OCI-LY7 (cell line): ENCODE data around the gene PURA. TPM values are rescaled to one million over a fixed set of nuclear protein-coding genes. Genes with fewer than 3 reads are reported as not detected.

Source experiments
- BruUV-seq: library from RNA; stranded (reverse); fragments of 400-500 nt; replicated peaks from 2 replicates; lab custom pipeline; 2021; lab: Mats Ljungman, UMichigan
- CTCF ChIA-PET: fragments of 300-600 bp; sonication (Branson Sonifier 250); formaldehyde crosslinking; loops from one replicate; lab custom pipeline; 2022; ENCODE audit warnings: antibody characterized with exemption; ENCODE audit not compliant: unreplicated experiment; lab: Charles Lee
- POLR2A ChIA-PET: fragments of 300-600 bp; sonication (Branson Sonifier 250); formaldehyde crosslinking; loops from one replicate; lab custom pipeline; 2022; ENCODE audit warnings: antibody characterized with exemption; lab: Charles Lee
- DNase-seq: peaks from one replicate; pipeline ENCODE4 v3.0.0-alpha.2; 2015; ENCODE audit warnings: low spot score
- H2AFZ ChIP-seq: fragments of 200-600 bp; sonication (generic), shearing (Covaris generic); 2 replicates; pipeline ENCODE4 v1.6.1; 2014; ENCODE audit warnings: mild to moderate bottlenecking, antibody characterized with exemption, low read length, moderate library complexity
- H3K27ac ChIP-seq: fragments of 200-600 bp; sonication (generic); 2 replicates; pipeline ENCODE4 v1.5.1; 2014; ENCODE audit warnings: mixed run types, low read depth, mild to moderate bottlenecking, moderate library complexity, low read length, inconsistent platforms; ENCODE audit not compliant: poor library complexity, severe bottlenecking
- H3K36me3 ChIP-seq: fragments of 200-600 bp; sonication (generic); 2 replicates; pipeline ENCODE4 v1.6.1; 2014; ENCODE audit warnings: mild to moderate bottlenecking, antibody characterized with exemption, low read length, moderate library complexity, mixed read lengths; ENCODE audit not compliant: insufficient read depth
- H3K4me1 ChIP-seq: fragments of 200-600 bp; sonication (generic); 2 replicates; pipeline ENCODE4 v1.5.1; 2014; ENCODE audit warnings: mild to moderate bottlenecking, low read length; ENCODE audit not compliant: insufficient read depth, poor library complexity, severe bottlenecking
- H3K4me2 ChIP-seq: fragments of 200-600 bp; sonication (generic); 2 replicates; pipeline ENCODE4 v1.6.1; 2014; ENCODE audit warnings: mild to moderate bottlenecking, low read length
- H3K4me3 ChIP-seq: fragments of 200-600 bp; sonication (generic); 2 replicates; pipeline ENCODE4 v1.5.1; 2014; ENCODE audit warnings: mild to moderate bottlenecking, low read depth, low read length; ENCODE audit not compliant: poor library complexity, severe bottlenecking
- H3K79me2 ChIP-seq: fragments of 200-600 bp; sonication (generic); 2 replicates; pipeline ENCODE4 v1.6.1; 2016; ENCODE audit warnings: low read depth, mild to moderate bottlenecking, low read length, moderate library complexity, mixed read lengths; ENCODE audit not compliant: insufficient read depth
- H3K9me2 ChIP-seq: fragments of 200-600 bp; sonication (generic); 2 replicates; pipeline ENCODE4 v1.6.1; 2016; ENCODE audit warnings: mild to moderate bottlenecking, low read length, mixed read lengths; ENCODE audit not compliant: insufficient read depth
- H3K9me3 ChIP-seq: fragments of 200-600 bp; sonication (generic); 2 replicates; pipeline ENCODE4 v1.6.1; 2014; ENCODE audit warnings: mild to moderate bottlenecking, mixed run types, low read length, mixed read lengths
- H4K20me1 ChIP-seq: fragments of 200-600 bp; sonication (generic); 2 replicates; pipeline ENCODE4 v1.6.1; 2014; ENCODE audit warnings: mild to moderate bottlenecking, antibody characterized with exemption, low read length, moderate library complexity, mixed read lengths; ENCODE audit not compliant: insufficient read depth
- CTCF ChIP-seq: fragments of 200-600 bp; sonication (generic); conservative IDR thresholded peaks from 2 replicates; pipeline ENCODE4 v1.5.1; 2014; ENCODE audit warnings: mild to moderate bottlenecking, antibody characterized with exemption, low read length, moderate library complexity, mixed read lengths
- EZH2phosphoT487 ChIP-seq: fragments of 200-600 bp; sonication (generic); IDR thresholded peaks from 2 replicates; pipeline ENCODE4 v1.6.1; 2018; ENCODE audit warnings: low read depth, borderline replicate concordance, mild to moderate bottlenecking, mixed run types, antibody characterized with exemption, low read length, moderate library complexity, mixed read lengths
- intact Hi-C: fragments of 100-400 bp; cut with micrococcal nuclease; formaldehyde crosslinking; loops from one replicate; pipeline ENCODE4 v1.10.0; 2022; ENCODE audit not compliant: unreplicated experiment
- total RNA-seq, 2 experiments: library from RNA; depleted of rRNA in 1 of 2; stranded (reverse); fragments of >200 nt in 1 of 2; shearing (Covaris generic) in 1 of 2; gene quantifications; 2 replicates each; pipeline ENCODE4 v1.2.3, GENCODE V29; 2014 to 2022

Gene PURA
- total RNA-seq, 2 experiments from 2014 or later: 19.0 to 19.7 TPM

GRCh38 chr5:140135127-140135526, 21.2 kb downstream of the PURA start:
- TF ChIP-seq CTCF: no peak
- no peak for TF ChIP-seq EZH2phosphoT487
- Histone ChIP-seq H3K79me2 (no peaks in the 10 kb centered on the region), H3K4me3 (no peak overlapping the region), H3K4me1 (peaks cover 8% of the 10 kb centered on the region), H3K9me3 (no peaks in the 10 kb centered on the region), H4K20me1 (no peaks in the 10 kb centered on the region), H3K9me2 (no peaks in the 10 kb centered on the region), H2AFZ (no peak overlapping the region), H3K36me3 (no peaks in the 10 kb centered on the region), H3K27ac (no peak overlapping the region), H3K4me2 (no peak overlapping the region)
- CTCF ChIA-PET: interaction anchor here (0.6 kb wide), 1 partner anchor 9 kb away, joined by 3 read pairs; no protein-coding TSS in a partner anchor
- POLR2A ChIA-PET: interaction anchor here (1.2 to 1.6 kb wide), 2 partner anchors 62 to 248 kb away, joined by 3 to 4 read pairs; no protein-coding TSS in a partner anchor
- BruUV-seq: no TSS peak
- intact Hi-C loops: no loop called here
- DNase-seq: no peak

GRCh38 chr5:140136624-140137023, 22.7 kb downstream of the PURA start:
- Histone ChIP-seq H3K4me3 (no peak overlapping the region), H3K9me2 (no peaks in the 10 kb centered on the region), H3K79me2 (no peaks in the 10 kb centered on the region), H3K4me2 (no peak overlapping the region), H3K9me3 (no peaks in the 10 kb centered on the region), H2AFZ (no peak overlapping the region), H3K4me1 (peaks cover 6% of the 10 kb centered on the region), H3K27ac (no peak overlapping the region), H4K20me1 (no peaks in the 10 kb centered on the region), H3K36me3 (no peaks in the 10 kb centered on the region)
- no peak for DNase-seq
- no TSS peak for BruUV-seq
- intact Hi-C loops: no loop called here
- ChIA-PET POLR2A (no interaction called here), CTCF (no interaction called here)
- TF ChIP-seq EZH2phosphoT487 (no peak), CTCF (no peak)

- no peak overlapping the region for H3K4me3 ChIP-seq
- intact Hi-C loops: no loop called here
- H2AFZ ChIP-seq: no peak overlapping the region
- no peaks in the 10 kb centered on the region for H3K36me3 ChIP-seq
- H3K9me3 ChIP-seq: no peaks in the 10 kb centered on the region
- H3K4me2 ChIP-seq: no peak overlapping the region
- no peaks in the 10 kb centered on the region for H3K79me2 ChIP-seq
- no peak overlapping the region for H3K27ac ChIP-seq
- H4K20me1 ChIP-seq: no peaks in the 10 kb centered on the region
- POLR2A ChIA-PET: no interaction called here
- no peak for TF ChIP-seq CTCF
- no peak for TF ChIP-seq EZH2phosphoT487
- CTCF ChIA-PET: no interaction called here
- no TSS peak for BruUV-seq
- DNase-seq: no peak
- no peaks in the 10 kb centered on the region for H3K4me1 ChIP-seq
- H3K9me2 ChIP-seq: no peaks in the 10 kb centered on the region
Measured at GRCh38 chr5:140140435-140140834, 26.5 kb downstream of the PURA start.
